HG02588 (cell line): ENCODE measurements around the gene DTNA.
"Not testable (repeated sequence)": the region's sequence is repeated elsewhere in the genome, so short reads cannot be mapped to it uniquely, and the experiment has no call there.

Source experiments
- ATAC-seq: cut with Tn5 transposase; IDR thresholded peaks from one replicate; pipeline ENCODE4 v1.9.1; 2021; ENCODE audit warnings: mild to moderate bottlenecking, moderate library complexity; ENCODE audit not compliant: unreplicated experiment

Gene DTNA

DNA sequence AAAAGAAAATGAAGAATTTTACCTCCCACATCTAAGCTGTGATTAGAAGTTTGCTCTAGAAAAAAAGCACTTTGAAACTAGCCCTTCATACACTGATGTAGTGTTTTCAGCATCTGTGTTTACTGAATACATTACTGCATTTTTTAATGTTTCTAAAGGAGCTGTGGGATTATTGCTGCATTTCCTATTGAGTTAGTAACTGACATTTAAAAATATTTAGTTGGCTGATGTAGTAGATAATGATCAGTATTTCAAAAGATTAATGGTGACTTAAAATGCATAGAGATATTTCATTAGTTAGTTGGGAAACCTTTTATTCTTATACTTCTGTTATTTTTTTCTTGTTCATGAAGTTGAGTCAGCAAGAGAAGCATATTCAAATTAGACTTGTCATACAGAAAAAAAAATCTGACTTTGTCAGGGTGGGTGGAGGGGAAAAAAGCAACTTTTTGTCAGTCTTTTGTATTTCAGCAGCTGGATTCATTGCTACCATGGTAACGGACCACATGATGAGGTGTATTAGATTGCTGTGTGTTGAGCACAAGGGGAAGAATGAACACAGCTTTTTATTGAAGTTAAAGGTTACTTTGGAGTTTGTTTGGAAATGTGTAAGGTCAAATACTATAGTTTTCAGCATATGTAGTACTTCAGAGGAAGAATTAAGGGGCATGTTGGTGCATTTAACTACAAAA, at the start of gene DTNA:
Gene DTNA, plus strand, starts transcription at position 549 of the 692 bp plus-strand sequence. CDS start 45,679 bp downstream, outside the sequence.
- no peak for ATAC-seq

GRCh38 chr18:34660572-34660971, 49.5 kb upstream of the DTNA start:
- no peak for ATAC-seq

GRCh38 chr18:34661464-34662087, 48.5 kb upstream of the DTNA start:
- peak; percentile 78 for ATAC-seq

DNA sequence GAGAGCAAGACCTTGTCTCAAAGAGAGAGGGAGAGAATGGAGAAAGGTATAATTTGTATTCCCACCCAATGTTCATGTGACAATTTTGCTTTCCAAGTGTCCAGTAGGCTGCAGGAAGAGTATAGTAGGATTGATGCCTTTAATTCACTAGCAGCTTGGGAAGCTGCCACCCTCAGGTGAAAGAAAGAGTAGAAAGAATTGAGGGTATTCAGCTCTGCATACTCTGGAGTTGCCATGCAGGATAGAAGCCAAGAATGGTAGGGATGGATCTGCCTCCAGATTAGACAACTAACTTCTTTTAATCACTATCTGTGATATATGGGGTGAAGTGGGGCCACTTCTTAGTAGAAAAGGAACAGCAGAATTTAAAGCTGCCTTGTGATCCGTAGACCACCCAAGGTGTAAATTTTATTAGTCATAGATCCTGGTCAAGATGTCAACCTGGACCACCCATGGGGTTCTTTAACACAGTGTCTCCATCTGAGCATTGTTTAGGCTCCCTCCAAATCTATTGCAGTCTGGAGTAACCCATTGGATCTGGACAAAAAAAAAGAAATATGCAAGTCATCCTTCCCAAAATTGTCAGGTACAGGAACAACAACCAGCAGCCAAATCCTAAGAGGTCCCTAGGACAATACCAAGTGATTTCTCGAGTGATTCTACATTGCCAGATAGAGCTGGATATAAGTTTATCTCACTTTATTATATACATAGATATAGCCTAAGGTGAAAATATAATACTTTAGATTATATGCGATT, 33.1 kb upstream of the DTNA start:
- ATAC-seq: no peak

DNA sequence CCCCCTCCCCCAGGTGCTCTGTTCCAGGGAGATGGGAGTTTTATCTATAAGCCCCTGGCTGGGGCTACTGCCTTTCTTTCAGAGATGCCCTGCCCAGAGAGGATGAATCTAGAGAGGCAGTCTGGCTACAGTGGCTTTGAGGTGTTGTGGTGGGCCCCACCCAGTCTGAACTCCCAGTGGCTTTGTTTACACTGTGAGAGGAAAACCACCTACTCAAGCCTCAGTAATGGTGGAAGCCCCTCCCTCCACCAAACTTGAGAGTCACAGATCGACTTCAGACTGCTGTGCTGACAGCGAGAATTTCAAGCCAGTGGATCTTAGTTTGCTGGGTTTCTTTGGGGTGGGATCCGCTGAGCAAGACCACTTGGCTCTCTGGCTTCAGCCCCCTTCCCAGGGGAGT, 20.3 kb upstream of the DTNA start:
- ATAC-seq: not testable (repeated sequence)

DNA sequence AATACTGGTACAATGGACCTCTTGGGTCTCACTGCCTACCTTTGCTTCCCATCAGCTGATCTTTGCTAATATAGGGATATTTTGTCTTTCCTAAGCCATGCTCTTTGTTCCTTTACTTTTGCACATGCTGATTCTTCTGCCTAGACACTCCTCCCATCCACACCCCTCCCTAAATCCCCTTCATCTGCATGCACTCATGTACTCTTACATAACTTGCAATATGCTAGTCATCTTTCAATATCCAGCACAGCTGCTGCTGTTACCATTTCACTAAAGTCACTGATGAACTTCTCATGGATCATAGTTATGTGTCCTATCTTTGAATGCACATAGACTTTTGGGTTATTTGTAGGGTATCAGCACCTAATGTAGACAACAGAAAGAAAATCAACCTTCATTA, 18.5 kb upstream of the DTNA start:
- no peak for ATAC-seq

GRCh38 chr18:34694591-34695165, 15.4 kb upstream of the DTNA start:
- no peak for ATAC-seq

DNA sequence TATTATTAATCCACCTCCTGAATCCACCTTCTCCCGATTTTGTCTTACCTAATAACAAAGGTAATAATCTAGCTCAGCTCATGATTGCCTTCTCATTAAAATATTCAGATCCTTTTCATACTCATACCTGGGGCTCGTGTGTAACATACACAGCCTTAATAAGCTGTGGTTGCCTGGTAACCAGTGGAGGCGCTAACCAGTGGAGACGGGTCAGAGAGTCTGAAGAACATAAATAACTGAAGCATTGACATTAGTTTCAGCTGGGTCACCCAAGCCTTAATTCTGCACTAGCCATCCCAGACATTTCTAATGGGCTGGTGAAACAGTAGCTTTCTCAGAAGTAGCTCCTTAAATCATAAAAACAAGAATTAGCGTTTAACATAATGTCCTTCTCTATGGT, 14.8 kb upstream of the DTNA start:
- no peak for ATAC-seq

DNA sequence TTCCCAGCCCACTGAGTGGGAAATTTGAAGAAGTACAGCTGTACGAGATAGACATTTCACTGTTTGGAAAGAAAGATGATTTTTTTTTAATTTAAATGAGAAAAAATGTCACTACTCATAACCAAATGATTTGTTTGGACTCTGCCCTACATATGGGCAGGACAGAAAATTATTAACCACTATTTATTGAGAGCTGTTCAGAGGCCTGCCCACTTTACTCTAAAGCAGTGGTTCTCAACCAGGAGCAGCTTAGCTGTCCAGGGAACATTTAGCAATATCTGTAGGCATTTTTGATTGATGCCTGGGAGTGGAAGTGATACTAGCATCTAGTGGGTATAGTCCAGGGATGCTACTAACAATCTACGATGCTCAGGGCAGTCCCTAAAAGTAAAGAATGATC, 13.4 kb upstream of the DTNA start:
- no peak for ATAC-seq

GRCh38 chr18:34697233-34697632, 12.9 kb upstream of the DTNA start:
- no peak for ATAC-seq

DNA sequence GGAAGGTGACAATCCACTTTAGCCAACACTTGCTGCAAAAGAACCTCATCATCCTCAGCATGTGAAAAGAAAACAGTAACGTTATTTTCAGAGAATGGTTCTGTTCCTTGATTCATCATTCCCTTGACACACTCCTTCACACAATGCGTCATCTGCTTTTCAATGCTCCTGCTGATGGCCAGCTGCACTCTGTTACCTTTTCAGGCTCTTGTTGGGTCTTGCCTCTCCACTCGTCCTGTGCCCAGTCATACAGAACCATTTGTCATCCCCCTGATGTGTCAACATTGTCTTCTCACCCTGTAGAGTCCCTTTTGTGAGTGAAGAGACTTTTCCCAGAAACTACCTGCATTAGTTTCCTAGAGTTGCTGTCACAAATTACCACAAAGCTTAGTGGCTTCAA, 12.2 kb upstream of the DTNA start:
- ATAC-seq: no peak

- no peak for ATAC-seq
Observed at GRCh38 chr18:34701911-34702310, 8.2 kb upstream of the DTNA start.

DNA sequence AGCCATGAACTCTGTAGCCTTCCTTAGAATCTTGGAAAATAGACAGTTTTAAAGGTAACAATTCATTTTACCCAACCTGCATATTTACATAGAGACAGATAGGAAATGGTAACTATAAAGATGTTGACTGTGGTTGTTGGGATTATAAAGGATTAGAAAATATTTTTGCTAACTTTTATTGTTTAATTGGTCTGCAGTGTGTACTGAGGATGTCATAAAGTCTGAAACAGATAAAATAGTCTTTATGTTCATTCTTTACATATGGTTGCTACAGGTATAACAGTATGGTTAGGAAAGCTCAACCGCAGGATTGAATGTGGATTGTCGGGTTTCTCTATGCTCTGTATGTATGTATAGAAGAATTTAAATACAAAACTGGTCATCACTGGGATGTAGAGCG, 7.3 kb upstream of the DTNA start:
- ATAC-seq: no peak

DNA sequence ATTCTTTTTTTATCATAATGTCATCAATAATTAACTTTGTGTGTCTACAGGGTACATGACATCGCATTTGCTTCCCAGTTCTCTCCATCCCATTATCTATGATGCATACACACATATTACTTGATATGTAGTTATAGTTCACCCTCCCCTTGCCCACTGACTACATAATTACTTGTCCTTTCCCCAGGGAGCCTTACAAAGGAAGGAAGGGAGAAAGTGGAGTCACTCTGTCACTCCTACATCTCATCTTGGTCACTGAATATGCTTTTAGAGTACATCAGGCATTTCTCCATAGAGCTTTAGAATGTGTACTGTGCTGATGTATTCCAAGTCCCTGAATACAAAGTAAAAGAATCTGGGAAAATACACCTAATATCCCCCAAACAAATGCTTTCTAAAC, 6.0 kb upstream of the DTNA start:
- no peak for ATAC-seq

DNA sequence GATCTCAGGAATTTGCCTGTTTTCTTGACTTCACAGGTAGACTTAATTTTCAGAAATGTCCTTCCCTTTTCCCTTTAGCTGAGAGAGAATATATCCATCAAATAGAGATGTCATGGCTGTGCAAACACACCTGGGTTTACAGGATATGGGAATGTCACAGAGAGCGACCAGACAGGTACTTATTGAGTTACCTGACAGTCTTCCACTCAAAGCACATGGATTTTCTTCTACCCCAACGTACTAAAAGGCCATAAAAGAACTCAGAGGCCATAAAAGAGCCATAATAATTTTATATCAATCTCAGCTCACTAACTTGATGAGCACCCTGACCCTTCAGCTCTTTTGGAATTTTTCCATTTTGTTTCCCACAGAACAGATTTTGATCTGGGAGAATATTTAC, 5.3 kb upstream of the DTNA start:
- ATAC-seq: no peak

GRCh38 chr18:34707670-34708069, 2.4 kb upstream of the DTNA start:
- no peak for ATAC-seq

- no peak for ATAC-seq
Observed at GRCh38 chr18:34709104-34709503, 994 bp upstream of the DTNA start.

DNA sequence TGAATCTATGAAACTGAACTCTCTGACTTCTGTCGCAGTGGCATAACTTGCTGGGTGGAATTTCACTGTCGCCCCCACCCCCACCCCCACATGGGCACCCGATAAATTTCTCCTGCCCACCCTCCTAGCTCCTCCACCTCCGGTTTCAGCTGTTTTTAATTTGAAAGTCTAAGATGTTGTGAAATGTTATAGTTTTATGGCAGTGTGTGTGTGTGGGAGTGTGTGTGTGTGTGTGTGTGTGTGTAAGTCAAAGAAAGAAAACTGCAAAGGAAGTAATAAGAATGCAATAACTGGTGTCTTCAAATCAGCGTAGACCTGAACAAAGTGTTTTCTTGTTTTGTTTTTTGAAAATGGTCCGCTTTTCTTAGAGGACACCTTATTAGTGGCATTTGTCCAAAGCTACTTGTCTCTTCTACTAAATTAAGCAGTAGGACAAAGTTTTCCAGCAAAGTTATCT, 388 bp downstream of the DTNA start:
- ATAC-seq: no peak

GRCh38 chr18:34710934-34711333, 836 bp downstream of the DTNA start:
- ATAC-seq: no peak

- not testable (repeated sequence) for ATAC-seq
Observed at GRCh38 chr18:34716111-34716510, 6.0 kb downstream of the DTNA start.

DNA sequence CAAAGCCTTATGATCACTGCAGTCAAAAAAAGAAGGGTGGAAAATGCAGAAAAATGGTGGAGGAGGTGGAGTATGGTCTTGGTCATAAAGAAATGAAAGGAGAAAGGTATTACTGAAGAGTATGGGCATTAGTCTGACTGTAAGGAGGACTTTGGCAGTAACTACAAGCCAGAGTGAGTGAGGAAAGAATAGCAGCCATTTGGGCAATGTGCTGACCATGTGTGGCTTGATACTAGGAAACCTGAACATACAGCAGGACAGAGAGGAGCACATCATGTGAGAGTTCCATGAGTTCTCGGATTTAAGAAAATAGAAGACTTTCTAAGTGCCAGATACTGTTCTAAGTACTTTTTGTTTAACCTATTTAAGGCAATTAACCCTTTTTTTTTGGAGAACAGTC, 8.5 kb downstream of the DTNA start:
- ATAC-seq: no peak

DNA sequence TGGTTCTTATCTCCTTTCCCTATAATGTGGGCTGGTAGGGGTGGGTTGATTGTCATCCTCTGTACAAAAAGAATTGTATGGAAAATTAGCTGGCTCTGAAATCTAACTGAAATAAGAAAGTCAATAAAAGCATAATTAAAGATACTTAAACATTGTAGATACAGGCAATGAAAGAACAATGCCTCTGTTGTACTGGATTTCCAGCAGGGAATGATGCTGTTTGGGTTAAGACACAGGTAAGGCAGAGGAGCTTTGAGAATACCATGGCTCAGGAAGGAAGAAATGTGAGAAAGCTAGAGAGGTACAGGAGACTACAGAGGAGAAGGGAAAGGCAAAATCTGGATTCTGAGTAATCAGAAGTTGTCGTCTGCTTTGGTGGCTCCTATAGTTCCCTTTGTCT, 10.1 kb downstream of the DTNA start:
- ATAC-seq: no peak
